ENCODE measurements around the gene CBFA2T3.
"Not testable (repeated sequence)": the region's sequence is repeated elsewhere in the genome, so short reads cannot be mapped to it uniquely, and the experiment has no call there.

CBFA2T3 gene

DNA sequence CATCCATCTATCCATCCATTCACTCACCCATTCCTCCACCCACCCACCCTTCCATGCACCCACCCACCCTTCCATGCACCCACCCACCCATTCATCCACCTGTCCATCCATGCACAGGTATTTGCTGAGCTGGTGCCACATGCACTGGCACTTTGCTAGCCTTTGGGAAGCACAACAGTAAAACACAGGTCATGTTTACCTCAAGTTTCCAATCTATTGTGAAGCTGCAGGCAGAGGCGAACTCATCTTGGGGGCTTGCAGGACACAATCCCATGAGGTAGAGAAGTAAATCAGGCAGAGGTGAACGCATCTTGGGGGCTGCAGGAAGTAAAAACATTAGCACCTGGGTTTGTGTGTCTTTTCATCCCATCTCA, 35.6 kb upstream of the CBFA2T3 start:
- TF ChIP-seq, protein P1, sequence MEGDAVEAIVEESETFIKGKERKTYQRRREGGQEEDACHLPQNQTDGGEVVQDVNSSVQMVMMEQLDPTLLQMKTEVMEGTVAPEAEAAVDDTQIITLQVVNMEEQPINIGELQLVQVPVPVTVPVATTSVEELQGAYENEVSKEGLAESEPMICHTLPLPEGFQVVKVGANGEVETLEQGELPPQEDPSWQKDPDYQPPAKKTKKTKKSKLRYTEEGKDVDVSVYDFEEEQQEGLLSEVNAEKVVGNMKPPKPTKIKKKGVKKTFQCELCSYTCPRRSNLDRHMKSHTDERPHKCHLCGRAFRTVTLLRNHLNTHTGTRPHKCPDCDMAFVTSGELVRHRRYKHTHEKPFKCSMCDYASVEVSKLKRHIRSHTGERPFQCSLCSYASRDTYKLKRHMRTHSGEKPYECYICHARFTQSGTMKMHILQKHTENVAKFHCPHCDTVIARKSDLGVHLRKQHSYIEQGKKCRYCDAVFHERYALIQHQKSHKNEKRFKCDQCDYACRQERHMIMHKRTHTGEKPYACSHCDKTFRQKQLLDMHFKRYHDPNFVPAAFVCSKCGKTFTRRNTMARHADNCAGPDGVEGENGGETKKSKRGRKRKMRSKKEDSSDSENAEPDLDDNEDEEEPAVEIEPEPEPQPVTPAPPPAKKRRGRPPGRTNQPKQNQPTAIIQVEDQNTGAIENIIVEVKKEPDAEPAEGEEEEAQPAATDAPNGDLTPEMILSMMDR (IDR thresholded peaks at IDR 0.05; ENCODE audit: low read depth, low read length, missing control alignments), result no peak
- DNase-seq (ENCODE audit: extremely low read depth, low read depth), result no peak
- H3K4me3 ChIP-seq (replicated peaks; ENCODE audit: low read depth, low read length), result no peak overlapping the region

DNA sequence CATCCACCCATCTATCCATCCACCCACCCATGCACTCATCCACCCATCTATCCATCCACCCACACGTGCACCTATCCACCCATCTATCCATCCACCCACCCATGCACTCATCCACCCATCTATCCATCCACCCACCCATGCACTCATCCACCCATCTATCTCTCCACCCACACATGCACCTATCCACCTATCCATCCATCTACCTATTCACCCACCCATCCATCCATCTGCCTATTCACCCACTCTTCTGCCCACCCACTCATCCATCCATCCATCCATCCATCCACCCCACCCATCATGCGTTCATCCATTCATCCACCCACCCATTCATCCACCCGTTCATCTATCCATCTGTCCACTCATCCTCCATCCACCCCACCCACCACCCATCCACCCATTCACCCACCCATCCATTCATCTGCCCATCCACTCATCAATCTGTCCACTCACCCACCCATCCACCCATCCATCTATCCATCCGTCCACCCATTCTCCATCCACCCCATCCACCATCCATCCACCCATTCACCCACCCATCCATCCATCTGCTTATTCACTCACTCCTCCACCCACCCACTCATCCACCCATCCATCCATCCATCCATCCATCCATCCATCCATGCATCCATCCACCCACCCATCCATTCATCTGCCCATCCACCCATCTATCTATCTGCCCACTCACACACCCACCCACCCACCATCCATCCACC, 35.1 kb upstream of the CBFA2T3 start:
- TF ChIP-seq, protein P1 (IDR thresholded peaks at IDR 0.05; ENCODE audit: low read depth, low read length, missing control alignments), result no peak
- no peak overlapping the region for H3K4me3 ChIP-seq (replicated peaks; ENCODE audit: low read depth, low read length)
- DNase-seq (ENCODE audit: extremely low read depth, low read depth), result no peak

DNA sequence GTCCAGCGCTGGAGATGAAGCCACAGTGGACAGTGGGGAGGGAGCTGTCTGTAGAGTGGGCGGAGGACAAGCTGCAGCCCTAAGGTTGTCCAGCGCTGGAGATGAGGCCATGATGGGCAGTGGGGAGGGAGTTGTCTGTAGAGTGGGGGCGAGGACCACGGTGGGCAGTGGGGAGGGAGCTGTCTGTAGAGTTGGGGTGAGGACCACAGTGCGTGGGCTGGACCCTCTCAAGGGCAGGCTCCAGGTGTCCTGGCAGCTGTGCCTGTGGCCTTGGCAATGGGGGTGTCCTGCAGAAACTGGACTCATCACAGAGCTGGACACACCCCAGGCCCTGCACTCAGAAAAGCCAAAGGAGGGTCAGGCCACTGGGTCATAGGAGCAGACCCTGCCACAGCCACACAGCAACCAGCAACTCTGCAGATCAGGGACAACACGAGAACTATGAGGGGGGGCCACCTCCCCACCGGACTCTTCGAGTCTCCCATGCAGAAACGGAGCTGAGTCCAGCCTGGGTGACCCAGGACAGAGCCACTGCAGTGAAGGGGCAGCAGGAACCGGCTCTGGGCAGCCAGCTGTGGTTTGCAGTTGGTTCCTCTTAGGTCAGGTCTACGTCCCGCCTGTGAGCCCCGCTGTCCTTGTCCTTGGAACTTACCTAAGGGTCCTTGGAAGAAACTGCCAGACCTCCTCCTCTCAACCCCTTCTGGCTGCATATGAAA, 33.4 kb upstream of the CBFA2T3 start:
- TF ChIP-seq, protein P1 (IDR thresholded peaks at IDR 0.05; ENCODE audit: low read depth, low read length, missing control alignments), result no peak
- H3K4me3 ChIP-seq (replicated peaks; ENCODE audit: low read depth, low read length), result no peak overlapping the region
- DNase-seq (ENCODE audit: extremely low read depth, low read depth), result no peak

DNA sequence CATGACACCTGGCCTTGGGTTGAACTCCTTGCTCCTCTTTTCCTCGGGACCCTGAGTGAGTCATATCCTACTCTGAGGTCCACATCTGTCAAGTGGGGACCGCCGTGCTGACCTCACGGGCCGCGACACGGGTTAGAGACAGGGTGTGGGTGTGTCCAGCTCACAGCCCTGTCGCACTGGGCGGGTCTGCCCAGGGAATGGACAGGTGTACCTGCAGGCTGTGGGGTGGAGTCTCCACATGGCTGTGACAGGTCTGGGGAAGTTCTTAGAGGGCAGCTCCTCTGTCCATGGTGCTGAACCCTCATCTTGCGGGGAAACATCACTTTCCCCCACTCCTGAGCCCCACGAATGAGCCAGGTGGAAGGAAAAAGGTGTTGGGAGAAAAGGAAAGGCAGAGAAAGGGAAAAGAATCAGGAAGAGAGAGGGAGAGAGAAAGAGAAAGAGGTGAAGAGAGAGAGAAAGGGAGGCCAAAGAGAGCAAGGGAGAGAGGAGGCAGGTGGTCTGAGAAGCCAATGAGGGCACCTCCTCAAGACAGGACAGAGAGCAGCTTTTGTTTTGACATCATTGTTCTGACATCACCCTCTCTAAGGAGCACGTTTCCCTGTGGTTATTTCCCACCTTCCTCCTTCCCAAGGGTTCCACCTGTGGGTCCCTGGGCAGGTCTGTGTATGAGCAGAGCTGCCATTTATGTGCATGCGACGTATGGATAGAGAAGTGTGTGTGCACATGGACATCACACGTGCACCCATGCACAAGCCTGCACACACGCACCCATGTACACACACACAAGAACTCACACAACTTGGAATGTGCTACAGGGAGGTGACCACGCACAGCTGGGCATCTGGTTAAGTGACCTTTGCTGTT, 32.6 kb upstream of the CBFA2T3 start:
- TF ChIP-seq, protein P1 (IDR thresholded peaks at IDR 0.05; ENCODE audit: low read depth, low read length, missing control alignments), result no peak
- DNase-seq (ENCODE audit: extremely low read depth, low read depth), result no peak

DNA sequence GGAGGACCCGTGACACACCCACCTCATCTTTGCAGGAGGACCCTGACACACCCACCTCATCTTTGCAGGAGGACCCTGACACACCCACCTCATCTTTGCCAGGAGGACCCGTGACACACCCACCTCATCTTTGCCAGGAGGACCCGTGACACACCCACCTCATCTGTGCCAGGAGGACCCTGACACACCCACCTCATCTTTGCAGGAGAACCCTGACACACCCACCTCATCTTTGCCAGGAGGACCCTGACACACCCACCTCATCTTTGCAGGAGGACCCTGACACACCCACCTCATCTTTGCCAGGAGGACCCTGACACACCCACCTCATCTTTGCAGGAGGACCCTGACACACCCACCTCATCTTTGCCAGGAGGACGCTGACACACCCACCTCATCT, 31.8 kb upstream of the CBFA2T3 start:
- DNase-seq (ENCODE audit: extremely low read depth, low read depth), result not testable (repeated sequence)

More for the DNA sequence above, 32.6 kb upstream of the CBFA2T3 start:
- H3K4me3 ChIP-seq (replicated peaks; ENCODE audit: low read depth, low read length), result no peak overlapping the region

DNA sequence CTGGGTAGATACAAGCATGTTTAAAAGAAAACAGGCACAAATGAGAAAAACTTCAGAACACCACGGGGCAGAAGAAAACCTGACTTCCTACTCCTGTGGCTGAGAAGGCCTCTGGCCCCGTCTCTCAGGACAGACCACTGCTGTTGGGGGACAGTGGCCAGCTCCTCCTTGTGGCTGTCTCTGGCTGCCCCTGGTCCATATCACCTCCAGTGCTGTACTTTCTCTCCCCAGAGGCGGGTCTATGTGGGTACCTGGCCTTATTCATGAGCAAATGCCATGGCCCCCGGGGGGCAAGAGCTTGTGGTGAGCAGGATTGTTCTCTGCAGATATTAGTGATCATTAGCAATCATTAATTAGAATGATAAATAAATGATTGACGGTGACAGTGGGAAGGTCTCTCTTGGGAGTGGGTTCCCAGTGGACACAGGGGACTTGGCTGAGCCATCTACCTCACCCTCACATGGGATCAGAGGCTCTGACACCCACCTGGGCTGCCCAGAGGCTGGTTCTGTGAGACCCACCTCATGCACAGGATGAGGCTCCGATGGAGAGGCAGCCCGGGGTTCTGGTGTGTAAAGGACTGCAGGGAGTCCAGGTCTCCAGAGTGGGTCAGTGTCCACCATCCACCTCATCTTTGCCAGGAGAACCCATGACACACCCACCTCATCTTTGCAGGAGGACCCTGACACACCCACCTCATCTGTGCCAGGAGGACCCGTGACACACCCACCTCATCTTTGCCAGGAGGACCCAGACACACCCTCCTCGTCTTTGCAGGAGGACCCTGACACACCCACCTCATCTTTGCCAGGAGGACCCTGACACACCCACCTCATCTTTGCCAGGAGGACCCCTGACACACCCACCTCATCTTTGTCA, 30.6 kb upstream of the CBFA2T3 start:
- no peak for DNase-seq (ENCODE audit: extremely low read depth, low read depth)
- TF ChIP-seq, protein P1 (IDR thresholded peaks at IDR 0.05; ENCODE audit: low read depth, low read length, missing control alignments), result no peak
- H3K4me3 ChIP-seq (replicated peaks; ENCODE audit: low read depth, low read length), result no peak overlapping the region

More for the DNA sequence above, 31.8 kb upstream of the CBFA2T3 start:
- not testable (repeated sequence) for H3K4me3 ChIP-seq (replicated peaks; ENCODE audit: low read depth, low read length)

Measured in HFF-Myc (cell line).